Measurements from ENCODE around the gene FGF10. TPM values are rescaled to one million over a fixed set of nuclear protein-coding genes. Genes with fewer than 3 reads are reported as not detected.

Gene FGF10
- total and polyA plus RNA-seq, 2 of the 4 experiments (the other 2 are of a cell fraction), result not detected

- no peak overlapping the region for H4K91ac ChIP-seq (ENCODE audit: insufficient read depth, low read depth, low read length)
- no peak overlapping the region for H2BK15ac ChIP-seq (ENCODE audit: low read depth, low read length)
- no CpG with 5 or more reads among the region's 2 CpGs for WGBS, 2 experiments (ENCODE audit: extremely low coverage in 2 of 2, insufficient read length in 1 of 2)
- H3K23ac ChIP-seq (ENCODE audit: low read depth, low read length), result no peak overlapping the region
- H3K9me1 ChIP-seq (ENCODE audit: insufficient read depth, low read length), result no peaks in the 10 kb centered on the region
- H2AK5ac ChIP-seq (ENCODE audit: low read depth, low read length), result no peak overlapping the region
- no peaks in the 10 kb centered on the region for H3K79me1 ChIP-seq (ENCODE audit: low read depth in 1 of 2, low read length in 2 of 2)
- CTCF ChIA-PET, result no interaction called here
- H3K27me3 ChIP-seq (ENCODE audit: control insufficient read depth, insufficient read depth, low read length), result no peaks in the 10 kb centered on the region
- no peak overlapping the region for H3K9ac ChIP-seq (ENCODE audit: low read depth, low read length)
- POLR2A ChIA-PET (ENCODE audit: unreplicated experiment), result no interaction called here
- no peaks in the 10 kb centered on the region for H3K4me1 ChIP-seq (ENCODE audit: control insufficient read depth, insufficient read depth, low read length)
- dilution Hi-C loops (cut with HindIII; ENCODE audit: low sequenced_read_pairs, unreplicated experiment) (no loop called here), in situ Hi-C loops (cut with MboI; ENCODE audit: low sequenced_read_pairs) (no loop called here), intact Hi-C loops (cut with micrococcal nuclease) (no loop called here)
- H3K4me2 ChIP-seq (ENCODE audit: low read depth, low read length), result no peak overlapping the region
- no peak overlapping the region for H2AFZ ChIP-seq (replicated peaks; ENCODE audit: low read length, poor library complexity)
- BruUV-seq (replicated peaks), result no TSS peak
- ATAC-seq (ENCODE audit: low read depth) (no peak), DNase-seq (no peak)
- no peaks in the 10 kb centered on the region for H3K9me3 ChIP-seq (ENCODE audit: control insufficient read depth, insufficient read depth, low read length)
- no peaks in the 10 kb centered on the region for H4K20me1 ChIP-seq (ENCODE audit: insufficient read depth, low read length)
- H4K5ac ChIP-seq (ENCODE audit: low read depth, low read length), result no peak overlapping the region
- H3K14ac ChIP-seq (replicated peaks; ENCODE audit: low read depth, low read length), result no peak overlapping the region
- no peak overlapping the region for H2BK5ac ChIP-seq (ENCODE audit: low read depth, low read length, poor library complexity, severe bottlenecking)
- no peak overlapping the region for H3K4ac ChIP-seq (ENCODE audit: low read depth, low read length)
- no peak for TF ChIP-seq CTCF (conservative IDR thresholded peaks at IDR 0.05; ENCODE audit: low read depth, low read length)
- H3K27ac ChIP-seq (ENCODE audit: insufficient read depth, low read length), result no peak overlapping the region
- H3K18ac ChIP-seq (ENCODE audit: low read depth, low read length), result no peak overlapping the region
- H4K8ac ChIP-seq (ENCODE audit: low read depth in 2 of 2, low read length in 2 of 2), result no peak overlapping the region
- no peak overlapping the region for H3K56ac ChIP-seq (ENCODE audit: extremely low read depth, insufficient read depth, low read length)
- H2AK9ac ChIP-seq (replicated peaks; ENCODE audit: low read depth, low read length, poor library complexity), result no peak overlapping the region
- no peak overlapping the region for H2BK120ac ChIP-seq (ENCODE audit: low read depth, low read length)
- H2BK20ac ChIP-seq (ENCODE audit: low read depth, low read length), result no peak overlapping the region
- no peak overlapping the region for H3K4me3 ChIP-seq (ENCODE audit: insufficient read depth, low read depth, low read length)
- H3K36me3 ChIP-seq (ENCODE audit: control insufficient read depth, insufficient read depth, low read length), result no peaks in the 10 kb centered on the region
These were observed 94.7 kb downstream of the FGF10 start for GRCh38 chr5:44294516-44294915.
